ENCODE measurements around the gene NAGPA. TPM values are rescaled to one million over a fixed set of nuclear protein-coding genes. Genes with fewer than 3 reads are reported as not detected.

NAGPA gene
- total and polyA plus RNA-seq, 2 of the 8 experiments (the other 6 are each of a cell fraction or from before 2014, with no cell fraction given) = 10.1 to 13.2 TPM

- H2BK12ac ChIP-seq (ENCODE audit: low read depth, low read length) = no peak overlapping the region
- no peaks in the 10 kb centered on the region for H3K79me1 ChIP-seq (ENCODE audit: low read depth, low read length)
- no peak overlapping the region for H3K9ac ChIP-seq (replicated peaks in 1 of 4; ENCODE audit: extremely low read depth in 1 of 4, low read depth in 3 of 4, low read length in 3 of 4)
- H3K36me3 ChIP-seq (ENCODE audit: control insufficient read depth in 2 of 4, insufficient read depth in 4 of 4, low read length in 3 of 4) = no peaks in the 10 kb centered on the region
- no peak overlapping the region for H3K4me2 ChIP-seq (ENCODE audit: insufficient read depth in 1 of 2, low read depth in 2 of 2, low read length in 2 of 2)
- H4K8ac ChIP-seq (ENCODE audit: extremely low read depth, insufficient read depth, low read length) = no peak overlapping the region
- DNase-seq (ENCODE audit: low read depth in 1 of 2, low spot score in 2 of 2) (no peak), FAIRE-seq (no peak)
- no peak overlapping the region for H3K18ac ChIP-seq (ENCODE audit: extremely low read depth, low read length)
- ChIA-PET CTCF (ENCODE audit: partially characterized antibody) (interaction anchor here (0.8 to 28.8 kb wide), 3 partner anchors 12 to 38 kb away, joined by 3 to 625 read pairs (median 111); partner anchors contain the start of gene ALG1), POLR2A (ENCODE audit: partially characterized antibody) (no interaction called here)
- no peak overlapping the region for H3K27ac ChIP-seq (ENCODE audit: low read depth, low read length)
- H2BK5ac ChIP-seq (ENCODE audit: low read depth, low read length) = no peak overlapping the region
- no peak overlapping the region for H4K91ac ChIP-seq (replicated peaks; ENCODE audit: insufficient read length, low read length)
- no peak overlapping the region for H4K5ac ChIP-seq (ENCODE audit: insufficient read length, low read depth, low read length)
- H3K27me3 ChIP-seq (replicated peaks in 1 of 4; ENCODE audit: control insufficient read depth in 3 of 4, extremely low read depth in 1 of 4, insufficient read depth in 3 of 4, low read length in 3 of 4) = no peaks in the 10 kb centered on the region
- H2AFZ ChIP-seq (ENCODE audit: low read length) = no peak overlapping the region
- WGBS, 2 experiments (ENCODE audit: extremely low coverage in 1 of 2, insufficient coverage in 1 of 2, insufficient read length in 1 of 2, insufficient replicate concordance in 2 of 2, low coverage in 1 of 2, low lambda C conversion rate in 2 of 2, missing lambda C conversion rate in 1 of 2) = 86% methylated on average over 8 of the region's 8 CpGs; no CpG with 5 or more reads in 1 of the 2 experiments
- no peak overlapping the region for H3K14ac ChIP-seq (ENCODE audit: insufficient read length)
- no peak overlapping the region for H3K4ac ChIP-seq (replicated peaks; ENCODE audit: insufficient read length, low read depth, low read length)
- H4K20me1 ChIP-seq (replicated peaks in 1 of 2; ENCODE audit: control insufficient read depth in 1 of 2, insufficient read depth in 2 of 2, low read length in 2 of 2) = no peaks in the 10 kb centered on the region
- no peak overlapping the region for H3K56ac ChIP-seq (replicated peaks; ENCODE audit: insufficient read length, low read depth, low read length)
- H3K4me1 ChIP-seq (replicated peaks in 1 of 4; ENCODE audit: control insufficient read depth in 3 of 4, insufficient read depth in 4 of 4, low read length in 3 of 4) = no peaks in the 10 kb centered on the region; a peak in 1 of 7 replicates
- no peak overlapping the region for H2BK120ac ChIP-seq (replicated peaks; ENCODE audit: low read depth, low read length)
- H2BK15ac ChIP-seq (ENCODE audit: low read length) = no peak overlapping the region
- H3K4me3 ChIP-seq (ENCODE audit: extremely low read depth in 1 of 4, insufficient read depth in 2 of 4, low read depth in 3 of 4, low read length in 4 of 4) = no peak overlapping the region
- no peaks in the 10 kb centered on the region for H3K23me2 ChIP-seq (ENCODE audit: low read depth, low read length)
- H3K9me3 ChIP-seq (ENCODE audit: insufficient read depth in 2 of 2, low read depth in 1 of 2, low read length in 1 of 2) = no peaks in the 10 kb centered on the region
- no peak overlapping the region for H3K23ac ChIP-seq (ENCODE audit: insufficient read length)
- H3K79me2 ChIP-seq (ENCODE audit: control insufficient read depth in 1 of 2, insufficient read depth in 2 of 2, low read length in 2 of 2) = no peaks in the 10 kb centered on the region
- H2AK5ac ChIP-seq (ENCODE audit: low read depth, low read length) = no peak overlapping the region
- H2BK20ac ChIP-seq (ENCODE audit: low read length) = no peak overlapping the region
- TF ChIP-seq ZNF274 (IDR thresholded peaks at IDR 0.05; ENCODE audit: borderline replicate concordance, extremely low read depth, low read length) (no peak), BACH1 (IDR thresholded peaks at IDR 0.05; ENCODE audit: low read length) (no peak), ATF2 (IDR thresholded peaks at IDR 0.05; ENCODE audit: low read length) (no peak), KDM1A (IDR thresholded peaks at IDR 0.05; ENCODE audit: borderline replicate concordance, low read length) (no peak), EGR1 (IDR thresholded peaks at IDR 0.05; ENCODE audit: borderline replicate concordance, low read depth, low read length) (no peak), USF2 (IDR thresholded peaks at IDR 0.05; ENCODE audit: low read length) (no peak), TBP (IDR thresholded peaks at IDR 0.05; ENCODE audit: low read depth, low read length) (no peak), SUZ12 (IDR thresholded peaks at IDR 0.05; ENCODE audit: low read length) (no peak), POLR2A (IDR thresholded peaks at IDR 0.05; ENCODE audit: control extremely low read depth in 1 of 2, low read depth in 2 of 2, low read length in 2 of 2) (no peak), JUND (IDR thresholded peaks at IDR 0.05; ENCODE audit: low read length) (no peak), RXRA (IDR thresholded peaks at IDR 0.05; ENCODE audit: insufficient read depth, low read depth, low read length) (no peak)
These were observed 10.3 kb upstream of the NAGPA start for GRCh38 chr16:5044011-5044540.

All from H1 (cell line).